ENCODE results near the gene TCEA3.

Gene TCEA3

GRCh38 chr1:23420778-23421177 lies 3.8 kb downstream of the TCEA3 start:
- no peaks in the 10 kb centered on the region for H3K9me3 Mint-ChIP-seq
- no peaks in the 10 kb centered on the region for H3K36me3 Mint-ChIP-seq (ENCODE audit: low read depth)
- no peak overlapping the region for H3K27ac Mint-ChIP-seq
- H3K4me3 Mint-ChIP-seq, result no peak overlapping the region
- ATAC-seq (no peak), DNase-seq (no peak)
- H3K27me3 Mint-ChIP-seq, result peaks cover 15% of the 10 kb centered on the region
- H3K4me1 Mint-ChIP-seq, result peaks cover 23% of the 10 kb centered on the region

GRCh38 chr1:23419180-23419579 lies 5.4 kb downstream of the TCEA3 start:
- peaks cover 18% of the 10 kb centered on the region for H3K4me1 Mint-ChIP-seq
- ATAC-seq, result no peak
- peaks cover 8% of the 10 kb centered on the region for H3K27me3 Mint-ChIP-seq
- no peak overlapping the region for H3K27ac Mint-ChIP-seq
- no peak for DNase-seq
- H3K4me3 Mint-ChIP-seq, result no peak overlapping the region
- no peaks in the 10 kb centered on the region for H3K9me3 Mint-ChIP-seq
- no peaks in the 10 kb centered on the region for H3K36me3 Mint-ChIP-seq (ENCODE audit: low read depth)

GRCh38 chr1:23417570-23417969 lies 7.0 kb downstream of the TCEA3 start:
- Mint-ChIP-seq H3K27me3 (no peaks in the 10 kb centered on the region), H3K4me3 (no peak overlapping the region), H3K36me3 (ENCODE audit: low read depth) (no peaks in the 10 kb centered on the region), H3K9me3 (no peaks in the 10 kb centered on the region), H3K4me1 (peaks cover 4% of the 10 kb centered on the region), H3K27ac (no peak overlapping the region)
- no peak for DNase-seq
- no peak for ATAC-seq

GRCh38 chr1:23416964-23417363 lies 7.6 kb downstream of the TCEA3 start:
- no peak for ATAC-seq
- Mint-ChIP-seq H3K27ac (no peak overlapping the region), H3K4me1 (no peaks in the 10 kb centered on the region), H3K4me3 (no peak overlapping the region), H3K9me3 (no peaks in the 10 kb centered on the region), H3K36me3 (ENCODE audit: low read depth) (no peaks in the 10 kb centered on the region), H3K27me3 (no peaks in the 10 kb centered on the region)
- no peak for DNase-seq

GRCh38 chr1:23408797-23409290 lies 15.7 kb downstream of the TCEA3 start:
- Mint-ChIP-seq H3K27ac (no peak overlapping the region), H3K9me3 (no peaks in the 10 kb centered on the region), H3K27me3 (no peaks in the 10 kb centered on the region), H3K36me3 (ENCODE audit: low read depth) (no peaks in the 10 kb centered on the region), H3K4me1 (peaks cover 5% of the 10 kb centered on the region), H3K4me3 (no peak overlapping the region)
- no peak for DNase-seq
- no peak for ATAC-seq

- no peak for DNase-seq
- H3K27ac Mint-ChIP-seq, result no peak overlapping the region
- no peaks in the 10 kb centered on the region for H3K36me3 Mint-ChIP-seq (ENCODE audit: low read depth)
- H3K27me3 Mint-ChIP-seq, result no peaks in the 10 kb centered on the region
- peaks cover 7% of the 10 kb centered on the region for H3K4me1 Mint-ChIP-seq
- H3K4me3 Mint-ChIP-seq, result no peak overlapping the region
- no peak for ATAC-seq
- H3K9me3 Mint-ChIP-seq, result no peaks in the 10 kb centered on the region
These were observed 17.4 kb downstream of the TCEA3 start for GRCh38 chr1:23407016-23407630.

- H3K4me3 Mint-ChIP-seq, result no peak overlapping the region
- peaks cover 7% of the 10 kb centered on the region for H3K4me1 Mint-ChIP-seq
- DNase-seq, result no peak
- no peaks in the 10 kb centered on the region for H3K36me3 Mint-ChIP-seq (ENCODE audit: low read depth)
- no peaks in the 10 kb centered on the region for H3K9me3 Mint-ChIP-seq
- no peak overlapping the region for H3K27ac Mint-ChIP-seq
- no peak for ATAC-seq
- no peaks in the 10 kb centered on the region for H3K27me3 Mint-ChIP-seq
These were observed 18.6 kb downstream of the TCEA3 start for GRCh38 chr1:23405946-23406345.

- Mint-ChIP-seq H3K9me3 (no peaks in the 10 kb centered on the region), H3K27ac (no peak overlapping the region)
These were observed 20.6 kb downstream of the TCEA3 start for GRCh38 chr1:23403735-23404486.

GRCh38 chr1:23403355-23403734 lies 21.2 kb downstream of the TCEA3 start:
- Mint-ChIP-seq H3K27me3 (no peaks in the 10 kb centered on the region), H3K4me1 (peaks cover 7% of the 10 kb centered on the region), H3K9me3 (no peaks in the 10 kb centered on the region), H3K4me3 (no peak overlapping the region), H3K27ac (no peak overlapping the region), H3K36me3 (ENCODE audit: low read depth) (no peaks in the 10 kb centered on the region)
- DNase-seq (no peak), ATAC-seq (no peak)

More at GRCh38 chr1:23403735-23404486, 20.6 kb downstream of the TCEA3 start:
- peaks cover 7% of the 10 kb centered on the region for H3K4me1 Mint-ChIP-seq
- H3K27me3 Mint-ChIP-seq, result no peaks in the 10 kb centered on the region
- DNase-seq, result peak; percentile 92
- no peak overlapping the region for H3K4me3 Mint-ChIP-seq
- no peaks in the 10 kb centered on the region for H3K36me3 Mint-ChIP-seq (ENCODE audit: low read depth)
- peak; percentile 94 for ATAC-seq

- no peaks in the 10 kb centered on the region for H3K36me3 Mint-ChIP-seq (ENCODE audit: low read depth)
- ATAC-seq (no peak), DNase-seq (no peak)
- no peak overlapping the region for H3K27ac Mint-ChIP-seq
- H3K4me1 Mint-ChIP-seq, result peaks cover 7% of the 10 kb centered on the region
- no peak overlapping the region for H3K4me3 Mint-ChIP-seq
- H3K27me3 Mint-ChIP-seq, result no peaks in the 10 kb centered on the region
- H3K9me3 Mint-ChIP-seq, result no peaks in the 10 kb centered on the region
These were observed 21.6 kb downstream of the TCEA3 start for GRCh38 chr1:23403038-23403336.

- Mint-ChIP-seq H3K36me3 (ENCODE audit: low read depth) (no peaks in the 10 kb centered on the region), H3K27ac (no peak overlapping the region), H3K4me1 (peaks cover 7% of the 10 kb centered on the region), H3K9me3 (no peaks in the 10 kb centered on the region), H3K27me3 (no peaks in the 10 kb centered on the region), H3K4me3 (no peak overlapping the region)
- ATAC-seq (no peak), DNase-seq (no peak)
These were observed 22.1 kb downstream of the TCEA3 start for GRCh38 chr1:23402286-23403037.

GRCh38 chr1:23401313-23401712 lies 23.2 kb downstream of the TCEA3 start:
- DNase-seq, result no peak
- peaks cover 7% of the 10 kb centered on the region for H3K4me1 Mint-ChIP-seq
- H3K36me3 Mint-ChIP-seq (ENCODE audit: low read depth), result no peaks in the 10 kb centered on the region
- no peak overlapping the region for H3K4me3 Mint-ChIP-seq
- no peaks in the 10 kb centered on the region for H3K9me3 Mint-ChIP-seq
- H3K27me3 Mint-ChIP-seq, result no peaks in the 10 kb centered on the region
- no peak overlapping the region for H3K27ac Mint-ChIP-seq
- no peak for ATAC-seq

- Mint-ChIP-seq H3K27me3 (no peaks in the 10 kb centered on the region), H3K36me3 (ENCODE audit: low read depth) (peaks cover 2% of the 10 kb centered on the region), H3K27ac (no peak overlapping the region), H3K9me3 (no peaks in the 10 kb centered on the region), H3K4me3 (no peak overlapping the region), H3K4me1 (peaks cover 11% of the 10 kb centered on the region)
- ATAC-seq, result no peak
- no peak for DNase-seq
These were observed 24.0 kb downstream of the TCEA3 start for GRCh38 chr1:23400324-23401114.

GRCh38 chr1:23399229-23399628 lies 25.3 kb downstream of the TCEA3 start:
- Mint-ChIP-seq H3K36me3 (ENCODE audit: low read depth) (peaks cover 2% of the 10 kb centered on the region), H3K9me3 (no peaks in the 10 kb centered on the region), H3K4me1 (peaks cover 8% of the 10 kb centered on the region), H3K27me3 (no peaks in the 10 kb centered on the region), H3K4me3 (no peak overlapping the region), H3K27ac (no peak overlapping the region)
- no peak for DNase-seq
- ATAC-seq, result no peak

All from activated naive CD8-positive, alpha-beta T cell treated with anti-CD3 and anti-CD28 coated beads, Interleukin-2, amount 50 U/mL, for 24 hours (primary cell).